A204.1 (cell line): ENCODE measurements around the gene TRAPPC2L.
"Not testable (repeated sequence)": the region's sequence is repeated elsewhere in the genome, so short reads cannot be mapped to it uniquely, and the experiment has no call there.

Source experiments
- FAIRE-seq: peaks from 2 replicates; lab custom pipeline; 2012; peaks lifted over from hg19 to GRCh38; lab: Jason Lieb, UNC

Gene TRAPPC2L

GRCh38 chr16:88878967-88879787 is 22.2 kb downstream of the TRAPPC2L start:
- no peak for FAIRE-seq

DNA sequence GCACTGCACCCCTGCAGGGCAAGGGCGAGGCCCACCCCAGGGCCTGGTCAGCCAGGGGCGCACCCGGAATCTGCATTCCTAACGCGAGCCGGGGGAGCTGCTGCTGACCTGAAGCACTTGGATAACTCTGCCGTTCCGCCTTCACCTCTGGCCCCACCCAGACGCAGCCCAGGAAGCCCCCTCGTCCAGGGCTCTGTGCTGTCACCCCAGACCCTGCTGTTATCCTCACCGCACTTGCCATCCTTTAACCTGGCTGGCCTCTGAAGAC is 22.8 kb downstream of the TRAPPC2L start:
- FAIRE-seq, result no peak

GRCh38 chr16:88880226-88881006 is 23.5 kb downstream of the TRAPPC2L start:
- no peak for FAIRE-seq

DNA sequence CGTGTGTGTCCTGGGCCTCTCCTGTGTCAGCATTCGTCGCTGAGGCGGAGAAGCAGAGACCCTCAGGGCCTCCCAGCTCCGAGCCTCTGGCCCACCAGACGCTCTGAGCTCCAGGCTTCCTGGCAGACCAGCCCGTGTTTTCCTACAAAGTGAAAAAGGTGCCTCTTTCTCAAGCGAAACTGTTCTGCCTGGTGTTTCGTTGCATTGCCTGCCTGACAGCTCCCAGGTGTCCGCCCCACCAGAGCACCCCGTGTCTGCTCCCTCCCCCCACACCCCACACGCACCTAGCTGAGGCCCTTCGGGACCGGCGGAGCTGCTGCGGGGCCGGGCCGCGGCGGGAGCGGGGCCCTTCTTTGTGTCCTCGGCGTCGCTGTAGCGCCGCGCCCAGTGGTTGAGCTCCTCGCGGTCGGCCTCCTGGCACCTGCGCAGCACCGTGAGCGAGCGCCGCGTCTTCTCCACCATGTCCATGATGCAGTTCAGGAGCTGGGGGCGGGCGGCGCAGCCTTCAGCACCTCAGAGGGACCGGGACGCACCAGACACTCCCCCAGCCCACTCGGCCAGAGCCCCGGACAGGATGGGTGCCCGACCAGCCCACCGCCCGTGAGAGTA is 24.2 kb downstream of the TRAPPC2L start:
- FAIRE-seq, result no peak

GRCh38 chr16:88881675-88882357 is 24.9 kb downstream of the TRAPPC2L start:
- FAIRE-seq, result no peak

GRCh38 chr16:88882358-88883030 is 25.6 kb downstream of the TRAPPC2L start:
- no peak for FAIRE-seq

DNA sequence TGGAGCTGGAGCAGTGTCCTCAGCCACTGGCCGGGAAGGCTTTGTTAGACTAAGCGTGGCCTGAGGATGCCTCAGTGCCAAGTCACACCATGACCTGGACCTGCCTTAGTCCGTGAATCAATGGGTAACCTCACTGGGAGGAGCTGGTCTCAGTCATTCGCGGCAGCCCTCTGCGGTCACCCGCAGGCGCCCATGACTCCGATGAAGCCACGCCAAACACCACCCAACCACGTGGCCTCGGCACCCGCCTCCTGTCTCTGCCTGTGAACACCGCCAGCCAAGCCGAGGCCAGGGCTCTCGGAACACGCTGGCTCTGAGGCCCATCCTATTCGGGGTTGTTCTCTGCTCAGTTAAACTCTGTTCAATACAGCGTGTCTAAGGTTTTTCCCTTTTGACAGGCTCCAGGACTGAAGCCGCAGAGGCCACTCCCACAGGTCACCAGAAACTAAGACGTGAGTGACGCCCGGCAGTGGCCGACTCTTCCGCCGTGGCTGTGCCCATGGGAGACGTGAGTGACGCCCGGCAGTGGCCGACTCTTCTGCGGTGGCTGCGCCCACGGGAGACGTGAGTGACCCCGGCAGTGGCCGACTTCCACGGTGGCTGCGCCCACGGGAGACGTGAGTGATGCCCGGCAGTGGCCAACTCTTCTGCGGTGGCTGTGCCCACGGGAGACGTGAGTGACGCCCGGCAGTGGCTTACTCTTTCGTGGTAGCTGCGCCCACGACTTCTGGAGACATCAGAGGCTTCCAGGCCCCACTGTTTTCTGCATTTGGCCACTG is 26.4 kb downstream of the TRAPPC2L start:
- FAIRE-seq, result no peak

- no peak for FAIRE-seq
Measured at GRCh38 chr16:88883946-88884345, 27.0 kb downstream of the TRAPPC2L start.

GRCh38 chr16:88884569-88885271 is 27.8 kb downstream of the TRAPPC2L start:
- no peak for FAIRE-seq

DNA sequence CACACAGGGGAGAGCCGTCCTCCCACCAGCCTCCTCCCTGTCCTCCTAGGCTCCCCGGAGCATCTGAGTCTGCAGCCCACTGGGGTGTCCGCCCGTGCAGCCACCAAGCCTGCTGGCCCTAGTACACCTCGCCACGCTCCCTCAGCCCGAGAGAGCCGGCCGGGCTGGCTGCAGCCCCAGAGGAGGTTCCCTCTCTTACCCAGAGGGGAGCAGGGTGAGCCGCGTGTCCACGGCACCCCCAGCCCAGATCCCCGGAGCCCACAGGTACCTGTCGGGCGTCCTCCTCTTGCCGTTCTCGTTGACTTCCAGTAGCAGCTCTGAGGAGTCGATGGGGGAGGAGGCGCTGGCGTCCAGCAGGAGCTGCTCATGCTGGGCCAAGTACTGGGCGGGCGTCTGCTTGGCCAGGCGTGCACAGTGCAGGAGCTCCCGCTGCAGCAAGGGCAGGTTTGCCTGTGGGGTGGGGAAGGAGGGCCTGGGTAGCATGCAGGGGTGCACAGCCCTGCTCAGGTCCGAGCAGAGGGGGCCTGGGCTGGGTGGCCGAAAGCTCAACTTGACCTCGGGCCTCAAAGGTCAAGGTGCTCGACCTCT is 28.9 kb downstream of the TRAPPC2L start:
- no peak for FAIRE-seq

GRCh38 chr16:88886420-88886844 is 29.5 kb downstream of the TRAPPC2L start:
- FAIRE-seq, result no peak

GRCh38 chr16:88886845-88887521 is 30.1 kb downstream of the TRAPPC2L start:
- no peak for FAIRE-seq

DNA sequence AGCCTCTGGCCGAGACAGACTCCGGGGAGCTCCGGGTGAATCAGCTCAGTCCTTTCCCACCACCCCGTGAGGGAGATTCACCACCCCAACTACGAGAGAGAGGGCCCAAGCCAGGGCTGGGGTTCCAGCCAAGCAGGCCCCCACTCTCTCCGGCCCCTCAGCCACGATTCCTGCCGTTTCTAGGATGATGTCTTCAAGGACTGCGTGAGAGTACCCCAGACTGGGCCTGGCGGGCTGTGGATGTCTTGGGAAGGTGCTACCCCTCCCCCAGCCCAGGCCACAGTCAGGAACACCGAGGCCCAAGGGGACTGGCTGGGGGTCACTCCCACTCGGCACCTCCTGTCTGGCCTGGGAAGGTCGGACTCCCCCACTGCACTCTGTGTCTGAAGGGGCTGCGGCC is 31.1 kb downstream of the TRAPPC2L start:
- no peak for FAIRE-seq

DNA sequence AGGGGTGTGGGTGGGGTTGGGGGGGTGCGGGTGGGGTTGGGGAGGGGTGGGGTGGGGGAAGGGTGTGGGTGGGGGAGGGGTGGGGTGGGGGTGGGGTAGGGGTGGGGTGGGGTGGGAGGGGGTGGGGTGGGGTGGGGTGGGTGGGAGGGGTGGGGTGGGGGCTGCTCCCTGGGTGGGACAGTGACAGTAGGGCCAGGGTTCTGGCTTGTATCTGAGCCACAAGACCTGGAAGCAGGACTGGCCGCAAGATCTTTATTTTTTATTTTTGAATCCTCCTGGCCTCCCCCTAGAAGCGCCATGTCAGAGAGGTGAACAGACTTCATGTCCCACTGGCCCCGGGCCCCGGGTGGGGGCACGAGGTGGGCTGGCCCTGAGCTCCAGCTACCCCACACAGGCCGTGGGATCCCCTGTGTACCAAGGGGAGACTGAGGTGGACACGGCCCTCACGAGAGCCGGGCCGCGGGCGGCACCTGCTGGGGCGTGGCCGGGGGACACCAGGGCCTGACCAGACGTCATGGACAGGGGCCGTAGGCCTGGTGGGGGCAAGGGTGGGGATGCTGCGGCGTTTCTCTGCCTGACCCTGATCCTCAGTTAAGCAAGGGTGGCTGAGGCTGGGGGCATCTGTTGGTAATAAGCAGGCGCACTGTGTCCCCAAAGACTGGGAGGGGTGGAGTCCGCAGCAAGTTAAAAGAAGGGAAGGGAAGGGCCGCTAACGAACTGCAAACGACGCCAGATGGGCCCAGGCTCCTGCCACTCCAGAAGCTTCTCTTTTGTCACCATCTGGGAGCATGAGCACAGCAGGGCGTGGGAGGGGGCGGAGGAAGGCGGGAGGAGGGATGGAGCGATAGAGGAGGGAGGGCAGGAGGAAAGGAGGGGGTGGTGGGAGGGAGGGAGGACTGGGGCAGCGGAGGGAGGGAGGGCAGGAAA is 31.8 kb downstream of the TRAPPC2L start:
- FAIRE-seq, result no peak

- FAIRE-seq, result not testable (repeated sequence)
Measured at GRCh38 chr16:88889702-88890352, 32.9 kb downstream of the TRAPPC2L start.

DNA sequence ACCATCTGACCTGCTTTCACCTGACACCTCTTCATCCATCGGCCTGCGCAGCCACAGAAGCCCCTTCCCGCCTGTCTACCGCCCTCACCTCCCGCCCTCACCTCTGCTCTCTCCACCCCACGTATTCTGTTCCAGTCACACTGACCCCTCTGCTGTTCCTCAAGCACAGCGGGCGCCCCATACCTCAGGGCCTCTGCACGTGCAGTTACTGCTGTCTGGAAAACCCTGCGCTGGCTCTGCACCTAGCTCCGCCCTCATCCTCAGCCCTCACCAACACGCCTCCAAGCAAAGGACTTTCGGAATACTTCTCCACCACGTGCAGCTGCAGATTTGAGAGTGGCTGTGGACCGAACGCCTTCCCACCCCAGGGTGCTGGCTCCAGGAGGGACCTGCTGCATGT is 34.2 kb downstream of the TRAPPC2L start:
- FAIRE-seq, result no peak

DNA sequence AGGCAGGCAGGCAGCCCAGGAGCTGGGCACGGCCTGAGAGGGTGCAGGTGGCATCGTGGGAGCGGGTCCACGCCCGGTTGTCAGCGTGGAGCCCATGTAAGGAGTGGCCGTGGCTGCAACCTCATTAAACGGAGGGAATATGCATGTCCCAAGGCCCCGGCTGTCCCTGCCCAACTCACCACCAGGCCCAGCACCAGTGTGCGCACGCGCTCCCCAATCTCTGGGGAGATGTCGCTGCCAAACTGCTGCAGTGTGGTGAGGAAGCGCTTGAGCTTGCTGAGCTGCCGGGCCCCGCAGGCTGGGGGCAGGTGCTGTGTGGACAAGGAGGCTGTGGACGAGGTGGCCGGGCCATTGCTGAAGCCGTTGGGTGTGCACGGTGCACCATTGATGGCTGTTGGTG is 35.1 kb downstream of the TRAPPC2L start:
- FAIRE-seq, result no peak
